ENCODE results near the gene DYNLRB1.

The DYNLRB1 gene

DNA sequence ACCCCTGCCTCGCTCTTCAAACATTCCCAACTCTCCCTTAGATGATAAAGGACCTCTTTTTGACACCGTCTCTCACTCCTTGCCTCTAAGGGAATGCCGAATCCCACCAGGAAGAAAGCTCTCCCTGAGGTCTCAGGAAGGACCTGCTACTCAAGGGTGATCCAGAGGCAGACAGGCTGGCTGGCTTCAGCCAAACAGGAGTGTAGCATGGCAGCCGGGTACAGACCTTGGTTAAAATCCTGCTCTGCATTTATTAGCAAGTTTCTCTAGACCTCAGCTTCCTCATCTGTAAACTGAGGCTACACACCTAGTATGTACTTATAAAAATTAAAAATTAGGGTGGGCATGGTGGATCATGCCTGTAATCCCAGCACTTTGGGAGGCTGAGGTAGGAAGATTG lies 59.5 kb downstream of the DYNLRB1 start:
- TF ChIP-seq, protein P1, sequence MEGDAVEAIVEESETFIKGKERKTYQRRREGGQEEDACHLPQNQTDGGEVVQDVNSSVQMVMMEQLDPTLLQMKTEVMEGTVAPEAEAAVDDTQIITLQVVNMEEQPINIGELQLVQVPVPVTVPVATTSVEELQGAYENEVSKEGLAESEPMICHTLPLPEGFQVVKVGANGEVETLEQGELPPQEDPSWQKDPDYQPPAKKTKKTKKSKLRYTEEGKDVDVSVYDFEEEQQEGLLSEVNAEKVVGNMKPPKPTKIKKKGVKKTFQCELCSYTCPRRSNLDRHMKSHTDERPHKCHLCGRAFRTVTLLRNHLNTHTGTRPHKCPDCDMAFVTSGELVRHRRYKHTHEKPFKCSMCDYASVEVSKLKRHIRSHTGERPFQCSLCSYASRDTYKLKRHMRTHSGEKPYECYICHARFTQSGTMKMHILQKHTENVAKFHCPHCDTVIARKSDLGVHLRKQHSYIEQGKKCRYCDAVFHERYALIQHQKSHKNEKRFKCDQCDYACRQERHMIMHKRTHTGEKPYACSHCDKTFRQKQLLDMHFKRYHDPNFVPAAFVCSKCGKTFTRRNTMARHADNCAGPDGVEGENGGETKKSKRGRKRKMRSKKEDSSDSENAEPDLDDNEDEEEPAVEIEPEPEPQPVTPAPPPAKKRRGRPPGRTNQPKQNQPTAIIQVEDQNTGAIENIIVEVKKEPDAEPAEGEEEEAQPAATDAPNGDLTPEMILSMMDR (IDR thresholded peaks at IDR 0.05; ENCODE audit: unreplicated experiment in 3 of 3) = no peak
- Mint-ChIP-seq H3K4me1 (peaks cover 6% of the 10 kb centered on the region), H3K9me3 (no peaks in the 10 kb centered on the region), H3K27ac (no peak overlapping the region), H3K27me3 (ENCODE audit: low read depth) (no peaks in the 10 kb centered on the region), H3K4me3 (no peak overlapping the region), H3K36me3 (ENCODE audit: low read depth) (peaks cover 35% of the 10 kb centered on the region)

DNA sequence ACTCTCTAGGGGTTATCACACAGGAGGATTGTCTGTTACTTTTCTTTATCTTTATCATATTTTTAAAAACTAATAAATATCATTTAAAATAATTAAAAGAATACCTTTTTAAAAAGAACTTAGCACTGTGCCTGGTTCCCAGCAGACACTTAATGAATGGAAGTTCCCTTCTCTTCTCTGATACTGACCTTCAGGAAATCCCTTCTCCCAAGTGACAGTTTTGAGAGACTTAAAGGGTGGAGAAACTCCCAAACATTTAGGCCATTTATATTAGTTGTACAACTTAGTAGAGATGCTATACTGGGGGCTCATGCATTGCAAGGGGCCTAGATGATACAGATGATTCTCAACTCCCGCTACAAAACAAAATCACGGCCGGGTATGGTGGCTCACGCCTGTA lies 60.8 kb downstream of the DYNLRB1 start:
- Mint-ChIP-seq H3K27ac (no peak overlapping the region), H3K4me3 (no peak overlapping the region), H3K9me3 (no peaks in the 10 kb centered on the region), H3K36me3 (ENCODE audit: low read depth) (peaks cover 32% of the 10 kb centered on the region), H3K4me1 (no peaks in the 10 kb centered on the region), H3K27me3 (ENCODE audit: low read depth) (no peaks in the 10 kb centered on the region)
- TF ChIP-seq, protein P1 (IDR thresholded peaks at IDR 0.05; ENCODE audit: unreplicated experiment in 3 of 3) = no peak

DNA sequence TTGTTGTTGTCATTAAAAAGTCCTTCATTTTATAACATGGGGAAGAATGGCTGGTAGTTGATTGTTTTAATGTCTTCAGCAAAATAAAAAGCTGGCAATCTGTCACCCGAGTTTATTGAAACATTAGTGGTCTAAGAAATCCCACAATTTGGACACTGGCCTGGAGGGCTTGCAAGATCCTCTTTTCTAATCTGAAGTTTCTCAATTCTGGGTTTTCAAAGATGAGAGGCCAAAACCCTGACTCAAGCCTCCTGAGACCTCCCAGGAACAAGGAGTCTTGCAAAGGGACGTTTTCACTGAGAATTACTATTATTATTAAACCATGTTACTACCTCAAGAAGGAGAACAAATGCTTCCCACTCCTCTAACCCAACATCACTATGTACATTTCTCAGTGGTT lies 61.8 kb downstream of the DYNLRB1 start:
- Mint-ChIP-seq H3K4me3 (no peak overlapping the region), H3K27me3 (ENCODE audit: low read depth) (no peaks in the 10 kb centered on the region), H3K36me3 (ENCODE audit: low read depth) (peaks cover 32% of the 10 kb centered on the region), H3K9me3 (no peaks in the 10 kb centered on the region), H3K4me1 (no peaks in the 10 kb centered on the region), H3K27ac (no peak overlapping the region)
- TF ChIP-seq, protein P1 (IDR thresholded peaks at IDR 0.05; ENCODE audit: unreplicated experiment in 3 of 3) = no peak

DNA sequence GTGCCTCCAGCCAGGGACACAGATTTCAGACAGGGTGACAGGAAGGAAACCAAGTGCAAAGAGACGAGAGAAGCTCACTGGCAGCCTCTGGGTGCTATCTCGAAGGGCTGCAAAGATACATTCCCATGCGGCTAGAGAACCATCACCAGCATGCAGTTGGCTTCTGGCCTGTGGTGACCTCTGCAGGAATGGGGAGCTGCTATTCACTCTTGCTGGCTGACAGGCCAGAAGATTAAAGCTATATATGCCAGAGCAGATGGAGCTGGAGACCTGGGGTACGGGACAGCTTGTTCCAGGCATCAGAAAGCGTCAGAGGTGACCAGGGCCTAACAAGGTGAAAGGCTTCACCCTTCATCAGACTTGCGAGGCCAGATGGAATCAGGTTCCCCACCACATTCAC lies 62.3 kb downstream of the DYNLRB1 start:
- Mint-ChIP-seq H3K27ac (peak overlapping the region in 1 of 3 experiments; percentile 27), H3K36me3 (ENCODE audit: low read depth) (peaks cover 28% of the 10 kb centered on the region), H3K4me3 (no peak overlapping the region), H3K4me1 (no peaks in the 10 kb centered on the region), H3K9me3 (no peaks in the 10 kb centered on the region), H3K27me3 (ENCODE audit: low read depth) (no peaks in the 10 kb centered on the region)
- TF ChIP-seq, protein P1 (IDR thresholded peaks at IDR 0.05; ENCODE audit: unreplicated experiment in 3 of 3) = no peak

DNA sequence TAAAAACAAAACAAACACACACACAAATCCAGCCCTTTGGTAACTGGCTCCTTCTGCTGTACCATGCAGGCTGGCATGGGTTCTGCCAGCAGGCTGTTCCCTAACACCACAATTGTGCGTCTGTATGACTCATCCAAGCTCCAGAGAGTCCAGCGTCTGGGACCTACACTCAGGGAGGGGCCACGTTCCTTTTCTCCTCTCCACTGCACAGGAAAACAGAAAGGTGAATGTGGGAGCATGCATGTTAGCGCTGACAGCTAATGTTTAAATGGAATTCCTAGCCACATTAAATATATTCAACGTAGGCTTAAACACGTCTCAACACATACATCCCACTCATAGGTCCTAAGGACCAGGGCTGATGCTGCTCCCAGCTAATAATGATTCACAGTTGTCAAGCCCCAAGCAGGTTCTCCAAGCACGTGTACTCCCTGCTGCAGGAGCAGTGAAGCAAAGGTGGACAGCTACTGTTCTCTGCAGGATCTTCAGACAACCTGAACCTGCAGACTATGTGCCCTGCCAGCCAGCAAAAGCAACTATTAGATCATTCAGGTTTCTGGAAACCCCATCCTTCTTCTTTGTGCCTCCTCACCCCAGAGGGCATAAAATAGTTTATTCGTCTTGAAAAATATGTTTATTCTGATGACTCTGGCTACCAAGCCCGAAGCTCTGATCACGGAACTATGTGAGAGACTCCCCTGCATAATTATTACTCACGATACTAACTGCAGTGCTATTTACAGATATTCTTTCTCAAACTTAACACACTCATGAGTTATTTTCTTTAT lies 63.2 kb downstream of the DYNLRB1 start:
- peaks cover 22% of the 10 kb centered on the region for H3K36me3 Mint-ChIP-seq (ENCODE audit: low read depth)

More for the DNA sequence above, 63.2 kb downstream of the DYNLRB1 start:
- TF ChIP-seq, protein P1 (IDR thresholded peaks at IDR 0.05; ENCODE audit: unreplicated experiment in 3 of 3) = peak; percentile 45 to 52 (median 46)
- no peak overlapping the region for H3K4me3 Mint-ChIP-seq
- no peaks in the 10 kb centered on the region for H3K9me3 Mint-ChIP-seq
- peak overlapping the region in 2 of 3 experiments; percentile 41 to 52 for H3K27ac Mint-ChIP-seq
- no peaks in the 10 kb centered on the region for H3K4me1 Mint-ChIP-seq
- H3K27me3 Mint-ChIP-seq (ENCODE audit: low read depth) = no peaks in the 10 kb centered on the region

Measured in nephron (organoid).